H1 (cell line): ENCODE data around the gene ACTBL2. TPM values are rescaled to one million over a fixed set of nuclear protein-coding genes. Genes with fewer than 3 reads are reported as not detected.

Experiments used
- CTCF ChIA-PET: fragments of 300-600 bp; sonication (Branson Sonifier 250); formaldehyde crosslinking; loops from one replicate; lab custom pipeline; 2021; ENCODE audit not compliant: partially characterized antibody; lab: Charles Lee
- POLR2A ChIA-PET: fragments of 300-600 bp; sonication (Branson Sonifier 250); formaldehyde crosslinking; loops from one replicate; lab custom pipeline; 2021; ENCODE audit warnings: inconsistent platforms; ENCODE audit not compliant: partially characterized antibody; lab: Charles Lee
- DNase-seq, 2 experiments: peaks; one replicate each; pipeline versions ENCODE4 v3.0.0 to v3.0.0-alpha.2; 2010 to 2022; ENCODE audit warnings: low spot score in 2 of 2, low read depth in 1 of 2, mixed read lengths in 1 of 2
- FAIRE-seq: peaks from 2 replicates; lab custom pipeline; 2011; peaks lifted over from hg19 to GRCh38; lab: Jason Lieb, UNC
- H2AFZ ChIP-seq: 2 replicates; pipeline ENCODE4 v1.8.1; 2012; ENCODE audit warnings: low read length, inconsistent platforms
- H2AK5ac ChIP-seq: 2 replicates; pipeline ENCODE4 v1.6.1; 2013; ENCODE audit warnings: low read depth, low read length
- H2BK120ac ChIP-seq: replicated peaks from 2 replicates; pipeline ENCODE3; 2013; ENCODE audit warnings: low read depth, low read length, inconsistent platforms
- H2BK12ac ChIP-seq: 2 replicates; pipeline ENCODE4 v1.6.1; 2013; ENCODE audit warnings: low read depth, low read length
- H2BK15ac ChIP-seq: 2 replicates; pipeline ENCODE4 v1.6.1; 2013; ENCODE audit warnings: low read length
- H2BK20ac ChIP-seq: 2 replicates; pipeline ENCODE4 v1.6.1; 2013; ENCODE audit warnings: low read length
- H2BK5ac ChIP-seq: 2 replicates; pipeline ENCODE4 v1.6.1; 2013; ENCODE audit warnings: low read depth, low read length
- H3K14ac ChIP-seq: 2 replicates; pipeline ENCODE4 v1.6.1; 2013; ENCODE audit warnings: inconsistent platforms; ENCODE audit not compliant: insufficient read length
- H3K18ac ChIP-seq: 2 replicates; pipeline ENCODE4 v1.6.1; 2013; ENCODE audit warnings: low read length; ENCODE audit errors: extremely low read depth
- H3K23ac ChIP-seq: 2 replicates; pipeline ENCODE4 v1.6.1; 2013; ENCODE audit warnings: inconsistent platforms; ENCODE audit not compliant: insufficient read length
- H3K23me2 ChIP-seq: 2 replicates; pipeline ENCODE4 v1.6.1; 2013; ENCODE audit warnings: low read depth, low read length
- H3K27ac ChIP-seq: 2 replicates; pipeline ENCODE4 v1.6.1; 2011; ENCODE audit warnings: low read depth, low read length, inconsistent platforms
- H3K27me3 ChIP-seq, 4 experiments: replicated peaks in 1 of 4; 1 replicate in 1 of 4; 2 replicates in 3 of 4; pipeline versions ENCODE4 v1.6.1 to v1.8.1; 2011 to 2013; ENCODE audit warnings: low read length in 3 of 4, mild to moderate bottlenecking in 3 of 4, inconsistent platforms in 2 of 4, mixed read lengths in 2 of 4, moderate library complexity in 1 of 4; ENCODE audit not compliant: control insufficient read depth in 3 of 4, insufficient read depth in 3 of 4; ENCODE audit errors: extremely low read depth in 1 of 4
- H3K36me3 ChIP-seq, 4 experiments: 2 replicates each; pipeline versions ENCODE4 v1.6.1 to v1.8.1; 2011 to 2013; ENCODE audit warnings: mild to moderate bottlenecking in 4 of 4, low read length in 3 of 4, moderate library complexity in 2 of 4, control low read depth in 1 of 4, inconsistent platforms in 1 of 4; ENCODE audit not compliant: insufficient read depth in 4 of 4, control insufficient read depth in 2 of 4
- H3K4ac ChIP-seq: replicated peaks from 2 replicates; pipeline ENCODE3; 2013; ENCODE audit warnings: low read length, low read depth, mixed read lengths, inconsistent platforms; ENCODE audit not compliant: insufficient read length
- H3K4me1 ChIP-seq, 4 experiments: replicated peaks in 1 of 4; 1 replicate in 1 of 4; 2 replicates in 3 of 4; pipeline versions ENCODE4 v1.6.1 to v1.8.1; 2011 to 2013; ENCODE audit warnings: low read length in 3 of 4, inconsistent platforms in 2 of 4, mixed read lengths in 1 of 4; ENCODE audit not compliant: insufficient read depth in 4 of 4, control insufficient read depth in 3 of 4
- H3K4me2 ChIP-seq, 2 experiments: 2 replicates each; pipeline versions ENCODE4 v1.6.1 to v1.8.1; 2011 to 2013; ENCODE audit warnings: low read depth in 2 of 2, low read length in 2 of 2, control low read depth in 1 of 2, inconsistent platforms in 1 of 2, mild to moderate bottlenecking in 1 of 2; ENCODE audit not compliant: insufficient read depth in 1 of 2
- H3K4me3 ChIP-seq, 4 experiments: fragments of 200-600, 300-600 bp in 1 of 4; sonication (generic), shearing (Covaris generic), sonication (Bioruptor Twin) in 1 of 4; 2 replicates each; pipeline versions ENCODE4 v1.5.1 to v1.8.1; 2011 to 2016; ENCODE audit warnings: low read length in 4 of 4, low read depth in 3 of 4, control low read depth in 2 of 4, inconsistent platforms in 2 of 4, mild to moderate bottlenecking in 2 of 4, mixed read lengths in 1 of 4, moderate library complexity in 1 of 4; ENCODE audit not compliant: insufficient read depth in 2 of 4; ENCODE audit errors: extremely low read depth in 1 of 4
- H3K56ac ChIP-seq: replicated peaks from 2 replicates; pipeline ENCODE3; 2013; ENCODE audit warnings: low read depth, mild to moderate bottlenecking, mixed read lengths, low read length, inconsistent platforms; ENCODE audit not compliant: insufficient read length
- H3K79me1 ChIP-seq: 2 replicates; pipeline ENCODE4 v1.6.1; 2013; ENCODE audit warnings: low read depth, low read length, control low read depth
- H3K79me2 ChIP-seq, 2 experiments: 2 replicates each; pipeline versions ENCODE4 v1.6.1 to v1.8.1; 2012 to 2013; ENCODE audit warnings: low read length in 2 of 2, mild to moderate bottlenecking in 2 of 2, inconsistent platforms in 1 of 2; ENCODE audit not compliant: insufficient read depth in 2 of 2, control insufficient read depth in 1 of 2
- H3K9ac ChIP-seq, 4 experiments: replicated peaks in 1 of 4; 1 replicate in 1 of 4; 2 replicates in 3 of 4; pipeline versions ENCODE4 v1.6.1 to v1.8.1; 2011 to 2013; ENCODE audit warnings: low read depth in 3 of 4, low read length in 3 of 4, control low read depth in 2 of 4, mild to moderate bottlenecking in 2 of 4, moderate library complexity in 2 of 4, inconsistent platforms in 1 of 4; ENCODE audit errors: extremely low read depth in 1 of 4
- H3K9me3 ChIP-seq, 2 experiments: 2 replicates each; pipeline versions ENCODE4 v1.6.1 to v1.8.1; 2012 to 2013; ENCODE audit warnings: mild to moderate bottlenecking in 2 of 2, moderate library complexity in 2 of 2, control low read depth in 1 of 2, inconsistent platforms in 1 of 2, low read depth in 1 of 2, low read length in 1 of 2, mixed read lengths in 1 of 2; ENCODE audit not compliant: insufficient read depth in 2 of 2
- H4K20me1 ChIP-seq, 2 experiments: replicated peaks in 1 of 2; 2 replicates each; pipeline versions ENCODE3 to v1.8.1; 2011 to 2013; ENCODE audit warnings: inconsistent platforms in 2 of 2, low read length in 2 of 2, mild to moderate bottlenecking in 1 of 2; ENCODE audit not compliant: insufficient read depth in 2 of 2, control insufficient read depth in 1 of 2
- H4K5ac ChIP-seq: 2 replicates; pipeline ENCODE4 v1.6.1; 2013; ENCODE audit warnings: low read length, low read depth, mixed read lengths, inconsistent platforms; ENCODE audit not compliant: insufficient read length
- H4K8ac ChIP-seq: 2 replicates; pipeline ENCODE4 v1.8.0; 2013; ENCODE audit warnings: mild to moderate bottlenecking, moderate library complexity, low read length, inconsistent platforms; ENCODE audit not compliant: insufficient read depth; ENCODE audit errors: extremely low read depth
- H4K91ac ChIP-seq: replicated peaks from 2 replicates; pipeline ENCODE3; 2013; ENCODE audit warnings: low read length, mixed read lengths, inconsistent platforms; ENCODE audit not compliant: insufficient read length
- ASH2L ChIP-seq: fragments of 200-600, 300-600 bp; sonication (generic); IDR thresholded peaks from one replicate; pipeline ENCODE4 v1.7.1; 2017; ENCODE audit warnings: low read length
- EP300 ChIP-seq, 2 experiments: IDR thresholded peaks; 1 replicate in 1 of 2; 2 replicates in 1 of 2; pipeline ENCODE4 v1.6.1; 2011 to 2012; ENCODE audit warnings: low read depth in 2 of 2, low read length in 2 of 2, mild to moderate bottlenecking in 2 of 2, borderline replicate concordance in 1 of 2, inconsistent platforms in 1 of 2, moderate library complexity in 1 of 2
- FOSL1 ChIP-seq: IDR thresholded peaks from 2 replicates; pipeline ENCODE4 v1.6.1; 2011; ENCODE audit warnings: mild to moderate bottlenecking, low read depth, low read length, moderate library complexity; ENCODE audit not compliant: insufficient read depth
- KDM4A ChIP-seq: IDR thresholded peaks from one replicate; pipeline ENCODE4 v1.7.1; 2012; ENCODE audit warnings: low read depth, mild to moderate bottlenecking, moderate library complexity, low read length, inconsistent platforms; ENCODE audit not compliant: severe bottlenecking
- SUZ12 ChIP-seq: fragments of 200-600 bp; sonication (generic); IDR thresholded peaks from 2 replicates; pipeline ENCODE4 v1.6.1; 2012; ENCODE audit warnings: mild to moderate bottlenecking, inconsistent platforms, low read length, moderate library complexity, mixed read lengths
- WGBS, 2 experiments: shearing (Covaris generic) in 1 of 2; methylation state at CpG; one replicate each; pipeline versions ENCODE4 v1.1.6 to v1.1.7; 2013 to 2015; ENCODE audit warnings: low lambda C conversion rate in 2 of 2, mixed read lengths in 2 of 2, inconsistent platforms in 1 of 2, low coverage in 1 of 2, missing lambda C conversion rate in 1 of 2; ENCODE audit not compliant: insufficient replicate concordance in 2 of 2, insufficient coverage in 1 of 2, insufficient read length in 1 of 2; ENCODE audit errors: extremely low coverage in 1 of 2, missing lambda C conversion rate in 1 of 2; 5-methylcytosine and 5-hydroxymethylcytosine counted together
- polyA plus RNA-seq, 7 experiments: library from polyadenylated mRNA; depleted of rRNA in 3 of 7; stranded (reverse) in 5 of 7; unstranded in 2 of 7; fragments of >200 nt in 5 of 7; fragments of 200-250 nt in 2 of 7; gene quantifications; 1 replicate in 5 of 7; 2 replicates in 1 of 7; 4 replicates in 1 of 7; pipeline versions ENCODE4 v1.2.1 to v1.2.3, GENCODE V29; 2011 to 2013; ENCODE audit warnings: missing spikeins in 2 of 7, mixed read lengths in 2 of 7
- total RNA-seq: library from RNA; stranded (reverse); fragmentation: NEBNext Ultra II Directional; extraction: Animal tissue kit (Norgen Biotek cat#: 25700); gene quantifications from 2 replicates; pipeline ENCODE4 v1.2.1, GENCODE V29; 2021
- TF ChIP-seq, protein P1 (sequence below), 3 experiments: IDR thresholded peaks; 1 replicate in 2 of 3; 2 replicates in 1 of 3; pipeline versions ENCODE4 v1.5.1 to v1.6.1; 2011; ENCODE audit warnings: low read length in 3 of 3, mild to moderate bottlenecking in 3 of 3, inconsistent platforms in 2 of 3, low read depth in 1 of 3, moderate library complexity in 1 of 3; ENCODE audit not compliant: insufficient read depth in 1 of 3; ENCODE audit errors: control extremely low read depth in 1 of 3

The ACTBL2 gene
- total and polyA plus RNA-seq, 2 of the 8 experiments (the other 6 are each of a cell fraction or from before 2014, with no cell fraction given) = not detected

DNA sequence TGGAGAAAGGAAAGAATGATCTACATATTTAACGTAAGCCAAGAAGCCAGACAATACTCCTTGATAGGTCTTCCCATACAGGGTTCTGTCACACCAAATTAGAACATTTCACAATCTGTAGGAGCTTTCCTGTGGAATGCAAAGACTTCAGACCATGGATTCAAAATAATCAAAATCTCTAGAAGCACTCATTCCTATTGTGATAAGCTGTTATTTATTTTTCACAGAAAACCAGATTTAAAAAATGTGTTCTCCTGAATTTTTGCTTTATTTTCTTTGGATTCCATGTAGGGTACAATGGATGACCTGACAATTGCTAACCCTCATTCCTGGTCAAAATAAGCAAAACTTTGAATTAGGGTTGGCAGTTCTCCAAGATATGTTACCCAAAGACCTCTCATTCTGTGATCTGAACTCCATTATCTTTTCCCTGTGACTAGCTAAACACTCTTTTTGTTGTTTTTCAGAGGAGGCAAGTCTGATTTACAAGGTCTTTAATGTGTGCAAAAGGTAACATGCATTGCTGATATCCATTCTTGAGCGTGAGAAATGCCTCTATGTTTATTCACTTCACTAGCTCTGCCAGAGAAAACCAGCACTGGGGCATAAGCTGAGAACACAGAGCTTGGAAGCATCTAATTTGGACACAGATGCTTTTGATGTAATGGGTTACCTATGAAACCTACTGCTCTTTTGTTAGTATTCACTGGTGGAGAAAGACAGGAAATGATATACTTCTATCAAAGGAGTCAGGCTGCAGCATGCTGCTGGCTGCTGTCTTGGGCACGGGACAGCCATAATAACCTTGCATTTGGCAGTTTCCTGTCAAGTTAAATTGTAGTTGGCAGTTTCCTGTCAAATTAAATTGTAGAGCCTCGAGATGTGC is 31.4 kb downstream of the ACTBL2 start:
- H3K56ac ChIP-seq = no peak overlapping the region
- no peaks in the 10 kb centered on the region for H3K9me3 ChIP-seq
- no peaks in the 10 kb centered on the region for H3K79me2 ChIP-seq
- 89% methylated on average over 4 of the region's 4 CpGs; no CpG with 5 or more reads in 1 of the 2 experiments for WGBS, 2 experiments
- H4K20me1 ChIP-seq = no peaks in the 10 kb centered on the region
- H3K27me3 ChIP-seq = no peaks in the 10 kb centered on the region
- H2BK12ac ChIP-seq = no peak overlapping the region
- DNase-seq (no peak), FAIRE-seq (no peak)
- H3K4ac ChIP-seq = no peak overlapping the region
- ChIA-PET CTCF (interaction anchor here (0.6 kb wide), 1 partner anchor 51 kb away, joined by 4 read pairs; no protein-coding TSS in a partner anchor), POLR2A (no interaction called here)
- H3K79me1 ChIP-seq = no peaks in the 10 kb centered on the region
- H3K36me3 ChIP-seq = no peaks in the 10 kb centered on the region
- H2BK20ac ChIP-seq = no peak overlapping the region
- H2BK15ac ChIP-seq = no peak overlapping the region
- H2AK5ac ChIP-seq = no peak overlapping the region
- no peaks in the 10 kb centered on the region for H3K23me2 ChIP-seq
- no peak overlapping the region for H3K27ac ChIP-seq
- no peaks in the 10 kb centered on the region for H3K4me1 ChIP-seq
- H3K18ac ChIP-seq = no peak overlapping the region
- no peak overlapping the region for H3K23ac ChIP-seq
- H3K9ac ChIP-seq = no peak overlapping the region
- H3K4me3 ChIP-seq = no peak overlapping the region
- no peak overlapping the region for H2BK120ac ChIP-seq
- no peak overlapping the region for H3K4me2 ChIP-seq
- no peak overlapping the region for H3K14ac ChIP-seq
- H4K5ac ChIP-seq = no peak overlapping the region
- H2AFZ ChIP-seq = no peak overlapping the region
- no peak overlapping the region for H4K8ac ChIP-seq
- H2BK5ac ChIP-seq = no peak overlapping the region
- H4K91ac ChIP-seq = no peak overlapping the region
- TF ChIP-seq, protein P1, sequence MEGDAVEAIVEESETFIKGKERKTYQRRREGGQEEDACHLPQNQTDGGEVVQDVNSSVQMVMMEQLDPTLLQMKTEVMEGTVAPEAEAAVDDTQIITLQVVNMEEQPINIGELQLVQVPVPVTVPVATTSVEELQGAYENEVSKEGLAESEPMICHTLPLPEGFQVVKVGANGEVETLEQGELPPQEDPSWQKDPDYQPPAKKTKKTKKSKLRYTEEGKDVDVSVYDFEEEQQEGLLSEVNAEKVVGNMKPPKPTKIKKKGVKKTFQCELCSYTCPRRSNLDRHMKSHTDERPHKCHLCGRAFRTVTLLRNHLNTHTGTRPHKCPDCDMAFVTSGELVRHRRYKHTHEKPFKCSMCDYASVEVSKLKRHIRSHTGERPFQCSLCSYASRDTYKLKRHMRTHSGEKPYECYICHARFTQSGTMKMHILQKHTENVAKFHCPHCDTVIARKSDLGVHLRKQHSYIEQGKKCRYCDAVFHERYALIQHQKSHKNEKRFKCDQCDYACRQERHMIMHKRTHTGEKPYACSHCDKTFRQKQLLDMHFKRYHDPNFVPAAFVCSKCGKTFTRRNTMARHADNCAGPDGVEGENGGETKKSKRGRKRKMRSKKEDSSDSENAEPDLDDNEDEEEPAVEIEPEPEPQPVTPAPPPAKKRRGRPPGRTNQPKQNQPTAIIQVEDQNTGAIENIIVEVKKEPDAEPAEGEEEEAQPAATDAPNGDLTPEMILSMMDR (IDR thresholded peaks at IDR 0.05; ENCODE audit: control extremely low read depth in 1 of 3, insufficient read depth in 1 of 3, low read depth in 1 of 3, low read length in 3 of 3) = no peak
- TF ChIP-seq ASH2L (no peak), KDM4A (no peak), FOSL1 (no peak), EP300 (IDR thresholded peaks at IDR 0.05; ENCODE audit: borderline replicate concordance in 1 of 2, low read depth in 2 of 2, low read length in 2 of 2) (no peak), SUZ12 (no peak)
